WTC11 (cell line): Measurements from ENCODE around the gene ANO1. TPM values are rescaled to one million over a fixed set of nuclear protein-coding genes. Genes with fewer than 3 reads are reported as not detected.

ENCODE experiments used
- ATAC-seq: fragments of 200-7000 bp; cut with Tn5 transposase; 2 replicates; pipeline ENCODE4 v1.10.0; 2021; ENCODE audit warnings: mild to moderate bottlenecking, moderate library complexity
- CTCF ChIA-PET: fragments of 300-600 bp; sonication (Branson Sonifier 250); formaldehyde crosslinking; loops from one replicate; lab custom pipeline; 2021; ENCODE audit warnings: antibody characterized with exemption; lab: Charles Lee
- POLR2A ChIA-PET: fragments of 350-600 bp; sonication (Branson Sonifier 250); formaldehyde crosslinking; loops from one replicate; lab custom pipeline; 2021; ENCODE audit warnings: antibody characterized with exemption; lab: Charles Lee
- DNase-seq: peaks from one replicate; pipeline ENCODE4 v3.0.0; 2021; ENCODE audit warnings: low spot score
- H3K27ac Mint-ChIP-seq: 2 replicates; pipeline ENCODE4 v1.8.0; 2021; ENCODE audit warnings: mixed read lengths
- H3K27me3 Mint-ChIP-seq: 2 replicates; pipeline ENCODE4 v1.8.0; 2021; ENCODE audit warnings: low read depth, mild to moderate bottlenecking, moderate library complexity, mixed read lengths
- H3K36me3 Mint-ChIP-seq: 2 replicates; pipeline ENCODE4 v1.8.0; 2021; ENCODE audit warnings: mixed read lengths
- H3K4me1 Mint-ChIP-seq: 2 replicates; pipeline ENCODE4 v1.8.0; 2022; ENCODE audit warnings: mixed read lengths
- H3K4me3 Mint-ChIP-seq: 2 replicates; pipeline ENCODE4 v1.8.0; 2021; ENCODE audit warnings: mild to moderate bottlenecking, moderate library complexity, mixed read lengths
- H3K9me3 Mint-ChIP-seq: 2 replicates; pipeline ENCODE4 v1.8.0; 2021; ENCODE audit warnings: mixed read lengths
- ARID4B ChIP-seq: sonication (generic); formaldehyde crosslinking; IDR thresholded peaks from 2 replicates; pipeline ENCODE4 v1.8.0; 2023; ENCODE audit warnings: missing genetic modification reagents, mild to moderate bottlenecking, borderline replicate concordance
- CREM ChIP-seq: sonication (generic); formaldehyde crosslinking; IDR thresholded peaks from 2 replicates; pipeline ENCODE4 v1.8.1; 2022; ENCODE audit warnings: mild to moderate bottlenecking, missing genetic modification reagents, moderate library complexity
- ETV6 ChIP-seq: sonication (generic); formaldehyde crosslinking; IDR thresholded peaks from 2 replicates; pipeline ENCODE4 v1.8.1; 2022; ENCODE audit warnings: mild to moderate bottlenecking, missing genetic modification reagents
- GABPB1 ChIP-seq: sonication (generic); formaldehyde crosslinking; IDR thresholded peaks from 2 replicates; pipeline ENCODE4 v1.8.1; 2023; ENCODE audit warnings: mild to moderate bottlenecking, missing genetic modification reagents
- GTF2I ChIP-seq: fragments of 250-450 bp; sonication (Bioruptor Pico); conservative IDR thresholded peaks from 2 replicates; pipeline ENCODE4 v1.4.0; 2021; ENCODE audit warnings: mild to moderate bottlenecking
- KAT7 ChIP-seq: sonication (generic); formaldehyde crosslinking; IDR thresholded peaks from 2 replicates; pipeline ENCODE4 v1.8.1; 2023; ENCODE audit warnings: missing genetic modification reagents, mild to moderate bottlenecking, borderline replicate concordance
- OVOL2 ChIP-seq: fragments of 250-450 bp; sonication (Bioruptor Pico); IDR thresholded peaks from 2 replicates; pipeline ENCODE4 v1.9.0; 2021; ENCODE audit warnings: mild to moderate bottlenecking, borderline replicate concordance
- SOX15 ChIP-seq: fragments of 250-450 bp; sonication (Bioruptor Pico); IDR thresholded peaks from 2 replicates; pipeline ENCODE4 v1.9.0; 2021; ENCODE audit warnings: mild to moderate bottlenecking
- ZNF219 ChIP-seq: sonication (generic); formaldehyde crosslinking; IDR thresholded peaks from 2 replicates; pipeline ENCODE4 v1.8.0; 2023; ENCODE audit warnings: missing genetic modification reagents, mild to moderate bottlenecking, borderline replicate concordance
- ZNF232 ChIP-seq: sonication (generic); formaldehyde crosslinking; IDR thresholded peaks from 2 replicates; pipeline ENCODE4 v1.8.0; 2022; ENCODE audit warnings: mild to moderate bottlenecking, missing genetic modification reagents
- ZNF423 ChIP-seq: fragments of 250-450 bp; sonication (Bioruptor Pico); IDR thresholded peaks from 2 replicates; pipeline ENCODE4 v2.1.2; 2022; ENCODE audit warnings: mild to moderate bottlenecking, moderate library complexity
- total RNA-seq: library from RNA; stranded (reverse); gene quantifications from 3 replicates; pipeline ENCODE4 v1.2.3, GENCODE V29; 2021
- TF ChIP-seq, protein P1 (sequence below): sonication (generic); formaldehyde crosslinking; IDR thresholded peaks from 2 replicates; pipeline ENCODE4 v1.8.1; 2023; ENCODE audit warnings: mild to moderate bottlenecking, missing genetic modification reagents, moderate library complexity
- TF ChIP-seq, protein P2 (sequence below): sonication (generic); formaldehyde crosslinking; IDR thresholded peaks from 2 replicates; pipeline ENCODE4 v1.8.0; 2022; ENCODE audit warnings: mild to moderate bottlenecking, missing genetic modification reagents
- TF ChIP-seq, protein P3 (sequence below): sonication (generic); formaldehyde crosslinking; conservative IDR thresholded peaks from 2 replicates; pipeline ENCODE4 v1.8.1; 2023; ENCODE audit warnings: mild to moderate bottlenecking, low read depth, missing genetic modification reagents, moderate library complexity
- TF ChIP-seq, protein P4 (sequence below): fragments of 250-450 bp; sonication (Bioruptor Pico); IDR thresholded peaks from 2 replicates; pipeline ENCODE4 v1.8.0; 2021; ENCODE audit warnings: mild to moderate bottlenecking
- TF ChIP-seq, protein P5 (sequence below): sonication (generic); formaldehyde crosslinking; IDR thresholded peaks from 2 replicates; pipeline ENCODE4 v1.8.1; 2023; ENCODE audit warnings: mild to moderate bottlenecking, missing genetic modification reagents, borderline replicate concordance

The ANO1 gene
- total RNA-seq, 1 experiment from 2014 or later = 4.1 TPM

DNA sequence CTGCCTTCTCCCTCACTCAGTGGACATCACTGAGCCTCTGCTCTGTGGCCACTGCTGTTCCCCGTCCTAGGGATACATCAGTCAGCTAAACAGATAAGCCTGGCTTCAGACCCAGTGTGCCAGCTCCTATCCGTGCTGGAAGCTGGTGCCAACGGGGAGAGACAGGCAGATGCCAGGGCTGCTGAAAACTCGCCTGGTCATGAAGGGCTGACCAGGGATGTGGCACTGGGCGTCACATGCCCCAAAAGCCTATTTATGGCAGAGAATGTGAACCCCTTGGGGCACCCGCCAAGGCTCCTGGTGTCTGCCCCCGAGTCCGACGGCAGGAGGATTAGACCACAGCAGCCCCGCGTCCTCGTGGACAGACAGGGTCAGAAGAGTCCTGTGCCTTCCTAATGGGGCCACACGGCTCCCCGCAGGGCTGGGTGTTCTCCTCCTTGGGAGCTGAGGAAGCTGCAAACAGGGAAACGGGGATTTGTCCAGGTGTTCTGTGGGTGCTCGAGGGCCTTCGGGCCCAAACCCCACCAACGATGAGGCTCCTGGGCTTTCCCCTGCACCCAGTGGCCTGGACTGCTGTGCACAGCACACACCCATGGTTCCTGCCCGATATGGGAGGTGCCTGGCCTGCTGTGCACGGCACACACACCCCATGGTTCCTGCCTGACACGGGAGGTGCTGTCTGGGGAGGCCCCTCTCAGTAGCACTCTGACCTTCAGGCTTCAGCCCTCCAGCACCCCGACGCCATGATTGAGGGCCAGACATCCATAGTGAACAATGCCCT is 19.9 kb downstream of the ANO1 start:
- ATAC-seq = no peak
- H3K4me1 Mint-ChIP-seq = no peaks in the 10 kb centered on the region

DNA sequence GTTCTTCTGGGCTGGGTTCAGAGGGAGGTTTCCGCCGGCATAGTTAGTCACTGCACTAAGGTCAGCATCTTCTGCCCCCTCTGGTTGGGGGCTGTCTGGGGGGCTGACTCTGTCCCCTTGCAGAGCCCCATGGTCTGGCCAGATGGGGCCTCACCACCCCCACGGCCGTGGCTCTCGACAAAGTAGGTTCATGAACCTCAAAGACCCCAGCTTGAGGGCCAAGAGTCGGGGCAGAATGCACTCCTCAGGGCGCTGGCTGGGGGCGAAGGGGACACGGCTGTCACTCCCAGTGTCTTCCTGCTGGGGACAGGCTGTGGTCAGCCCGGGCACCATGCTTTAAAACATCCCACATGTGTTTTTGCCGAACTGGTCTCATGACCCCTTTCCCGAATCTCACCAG is 20.8 kb downstream of the ANO1 start:
- no peak for TF ChIP-seq ARID4B (CRISPR knock-in tag)
- TF ChIP-seq GTF2I = no peak
- no peak for TF ChIP-seq GABPB1
- no peak for TF ChIP-seq ETV6 (CRISPR knock-in tag)
- TF ChIP-seq, protein P1, sequence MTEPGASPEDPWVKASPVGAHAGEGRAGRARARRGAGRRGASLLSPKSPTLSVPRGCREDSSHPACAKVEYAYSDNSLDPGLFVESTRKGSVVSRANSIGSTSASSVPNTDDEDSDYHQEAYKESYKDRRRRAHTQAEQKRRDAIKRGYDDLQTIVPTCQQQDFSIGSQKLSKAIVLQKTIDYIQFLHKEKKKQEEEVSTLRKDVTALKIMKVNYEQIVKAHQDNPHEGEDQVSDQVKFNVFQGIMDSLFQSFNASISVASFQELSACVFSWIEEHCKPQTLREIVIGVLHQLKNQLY (CRISPR knock-in tag) = no peak
- TF ChIP-seq, protein P2, sequence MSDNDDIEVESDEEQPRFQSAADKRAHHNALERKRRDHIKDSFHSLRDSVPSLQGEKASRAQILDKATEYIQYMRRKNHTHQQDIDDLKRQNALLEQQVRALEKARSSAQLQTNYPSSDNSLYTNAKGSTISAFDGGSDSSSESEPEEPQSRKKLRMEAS (CRISPR knock-in tag) = no peak
- no peak for TF ChIP-seq SOX15 (CRISPR knock-in tag)
- TF ChIP-seq, protein P3, sequence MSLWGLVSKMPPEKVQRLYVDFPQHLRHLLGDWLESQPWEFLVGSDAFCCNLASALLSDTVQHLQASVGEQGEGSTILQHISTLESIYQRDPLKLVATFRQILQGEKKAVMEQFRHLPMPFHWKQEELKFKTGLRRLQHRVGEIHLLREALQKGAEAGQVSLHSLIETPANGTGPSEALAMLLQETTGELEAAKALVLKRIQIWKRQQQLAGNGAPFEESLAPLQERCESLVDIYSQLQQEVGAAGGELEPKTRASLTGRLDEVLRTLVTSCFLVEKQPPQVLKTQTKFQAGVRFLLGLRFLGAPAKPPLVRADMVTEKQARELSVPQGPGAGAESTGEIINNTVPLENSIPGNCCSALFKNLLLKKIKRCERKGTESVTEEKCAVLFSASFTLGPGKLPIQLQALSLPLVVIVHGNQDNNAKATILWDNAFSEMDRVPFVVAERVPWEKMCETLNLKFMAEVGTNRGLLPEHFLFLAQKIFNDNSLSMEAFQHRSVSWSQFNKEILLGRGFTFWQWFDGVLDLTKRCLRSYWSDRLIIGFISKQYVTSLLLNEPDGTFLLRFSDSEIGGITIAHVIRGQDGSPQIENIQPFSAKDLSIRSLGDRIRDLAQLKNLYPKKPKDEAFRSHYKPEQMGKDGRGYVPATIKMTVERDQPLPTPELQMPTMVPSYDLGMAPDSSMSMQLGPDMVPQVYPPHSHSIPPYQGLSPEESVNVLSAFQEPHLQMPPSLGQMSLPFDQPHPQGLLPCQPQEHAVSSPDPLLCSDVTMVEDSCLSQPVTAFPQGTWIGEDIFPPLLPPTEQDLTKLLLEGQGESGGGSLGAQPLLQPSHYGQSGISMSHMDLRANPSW (CRISPR knock-in tag) = no peak
- TF ChIP-seq, protein P4, sequence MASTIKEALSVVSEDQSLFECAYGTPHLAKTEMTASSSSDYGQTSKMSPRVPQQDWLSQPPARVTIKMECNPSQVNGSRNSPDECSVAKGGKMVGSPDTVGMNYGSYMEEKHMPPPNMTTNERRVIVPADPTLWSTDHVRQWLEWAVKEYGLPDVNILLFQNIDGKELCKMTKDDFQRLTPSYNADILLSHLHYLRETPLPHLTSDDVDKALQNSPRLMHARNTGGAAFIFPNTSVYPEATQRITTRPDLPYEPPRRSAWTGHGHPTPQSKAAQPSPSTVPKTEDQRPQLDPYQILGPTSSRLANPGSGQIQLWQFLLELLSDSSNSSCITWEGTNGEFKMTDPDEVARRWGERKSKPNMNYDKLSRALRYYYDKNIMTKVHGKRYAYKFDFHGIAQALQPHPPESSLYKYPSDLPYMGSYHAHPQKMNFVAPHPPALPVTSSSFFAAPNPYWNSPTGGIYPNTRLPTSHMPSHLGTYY = no peak
- no peak for TF ChIP-seq KAT7 (CRISPR knock-in tag)
- TF ChIP-seq CREM (CRISPR knock-in tag) = no peak
- TF ChIP-seq, all 79 proteins: peak for 0
- Mint-ChIP-seq H3K9me3 (no peaks in the 10 kb centered on the region), H3K36me3 (no peaks in the 10 kb centered on the region), H3K4me3 (no peak overlapping the region), H3K27me3 (no peaks in the 10 kb centered on the region), H3K27ac (no peak overlapping the region), H3K4me1 (peaks cover 2% of the 10 kb centered on the region)
- no peak for DNase-seq
- ChIA-PET CTCF (no interaction called here), POLR2A (no interaction called here)
- no peak for ATAC-seq

More for the DNA sequence above, 19.9 kb downstream of the ANO1 start:
- no peaks in the 10 kb centered on the region for H3K27me3 Mint-ChIP-seq
- ChIA-PET POLR2A (interaction anchor here (0.5 kb wide), 1 partner anchor 378 kb away, joined by 3 read pairs; no protein-coding TSS in a partner anchor), CTCF (no interaction called here)
- no peak for TF ChIP-seq ETV6 (CRISPR knock-in tag)
- TF ChIP-seq ZNF232 (CRISPR knock-in tag) = no peak
- TF ChIP-seq, protein P5, sequence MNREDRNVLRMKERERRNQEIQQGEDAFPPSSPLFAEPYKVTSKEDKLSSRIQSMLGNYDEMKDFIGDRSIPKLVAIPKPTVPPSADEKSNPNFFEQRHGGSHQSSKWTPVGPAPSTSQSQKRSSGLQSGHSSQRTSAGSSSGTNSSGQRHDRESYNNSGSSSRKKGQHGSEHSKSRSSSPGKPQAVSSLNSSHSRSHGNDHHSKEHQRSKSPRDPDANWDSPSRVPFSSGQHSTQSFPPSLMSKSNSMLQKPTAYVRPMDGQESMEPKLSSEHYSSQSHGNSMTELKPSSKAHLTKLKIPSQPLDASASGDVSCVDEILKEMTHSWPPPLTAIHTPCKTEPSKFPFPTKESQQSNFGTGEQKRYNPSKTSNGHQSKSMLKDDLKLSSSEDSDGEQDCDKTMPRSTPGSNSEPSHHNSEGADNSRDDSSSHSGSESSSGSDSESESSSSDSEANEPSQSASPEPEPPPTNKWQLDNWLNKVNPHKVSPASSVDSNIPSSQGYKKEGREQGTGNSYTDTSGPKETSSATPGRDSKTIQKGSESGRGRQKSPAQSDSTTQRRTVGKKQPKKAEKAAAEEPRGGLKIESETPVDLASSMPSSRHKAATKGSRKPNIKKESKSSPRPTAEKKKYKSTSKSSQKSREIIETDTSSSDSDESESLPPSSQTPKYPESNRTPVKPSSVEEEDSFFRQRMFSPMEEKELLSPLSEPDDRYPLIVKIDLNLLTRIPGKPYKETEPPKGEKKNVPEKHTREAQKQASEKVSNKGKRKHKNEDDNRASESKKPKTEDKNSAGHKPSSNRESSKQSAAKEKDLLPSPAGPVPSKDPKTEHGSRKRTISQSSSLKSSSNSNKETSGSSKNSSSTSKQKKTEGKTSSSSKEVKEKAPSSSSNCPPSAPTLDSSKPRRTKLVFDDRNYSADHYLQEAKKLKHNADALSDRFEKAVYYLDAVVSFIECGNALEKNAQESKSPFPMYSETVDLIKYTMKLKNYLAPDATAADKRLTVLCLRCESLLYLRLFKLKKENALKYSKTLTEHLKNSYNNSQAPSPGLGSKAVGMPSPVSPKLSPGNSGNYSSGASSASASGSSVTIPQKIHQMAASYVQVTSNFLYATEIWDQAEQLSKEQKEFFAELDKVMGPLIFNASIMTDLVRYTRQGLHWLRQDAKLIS (CRISPR knock-in tag) = no peak
- TF ChIP-seq OVOL2 = no peak
- TF ChIP-seq ZNF219 (CRISPR knock-in tag) = no peak
- no peak for TF ChIP-seq ZNF423 (CRISPR knock-in tag)
- DNase-seq = no peak
- no peaks in the 10 kb centered on the region for H3K9me3 Mint-ChIP-seq
- H3K4me3 Mint-ChIP-seq = no peak overlapping the region
- H3K36me3 Mint-ChIP-seq = no peaks in the 10 kb centered on the region
- H3K27ac Mint-ChIP-seq = no peak overlapping the region
